ENCODE data around the gene RHOT2. TPM values are rescaled to one million over a fixed set of nuclear protein-coding genes. Genes with fewer than 3 reads are reported as not detected.

Gene RHOT2
- total and polyA plus RNA-seq, 2 experiments from 2014 or later = 129 to 163 TPM

DNA sequence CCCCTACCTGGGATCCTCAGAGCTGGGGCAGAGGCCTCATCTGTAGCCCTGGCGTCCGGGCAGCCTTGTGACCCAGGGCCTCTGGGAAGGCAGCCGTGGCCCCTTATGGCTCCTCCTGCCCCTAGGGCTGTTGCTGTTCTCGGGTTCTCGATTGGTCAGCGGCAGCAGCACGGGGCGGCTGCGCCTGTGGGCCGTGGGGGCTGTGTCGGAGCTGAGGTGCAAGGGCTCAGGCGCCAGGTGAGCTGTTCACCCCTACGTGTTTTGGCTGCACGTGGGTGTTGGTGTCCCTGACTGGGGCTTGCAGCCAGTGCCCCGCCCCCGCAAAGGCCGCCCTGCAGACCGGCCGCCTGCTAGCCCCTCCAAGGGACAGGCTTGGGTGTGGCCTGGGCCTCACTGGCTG lies 5.8 kb upstream of the RHOT2 start:
- H3K36me3 ChIP-seq (ENCODE audit: insufficient read depth) = no peaks in the 10 kb centered on the region
- TF ChIP-seq NANOG (IDR thresholded peaks at IDR 0.05; ENCODE audit: borderline replicate concordance) (no peak), STAT1 (IDR thresholded peaks at IDR 0.05; ENCODE audit: unreplicated experiment) (no peak), CREB1 (CRISPR knock-in tag; IDR thresholded peaks at IDR 0.05; ENCODE audit: low read depth) (no peak), ZNF331 (CRISPR knock-in tag; IDR thresholded peaks at IDR 0.05; ENCODE audit: low read depth) (no peak), POLR2AphosphoS5 (IDR thresholded peaks at IDR 0.05; ENCODE audit: low read depth) (no peak), EZH2phosphoT487 (IDR thresholded peaks at IDR 0.05; ENCODE audit: unreplicated experiment) (no peak), ZNF114 (CRISPR knock-in tag; IDR thresholded peaks at IDR 0.05) (no peak), EZH2 (IDR thresholded peaks at IDR 0.05; ENCODE audit: low read depth, unreplicated experiment) (no peak), JUNB (IDR thresholded peaks at IDR 0.05; ENCODE audit: unreplicated experiment) (no peak)
- TF ChIP-seq, protein P1, sequence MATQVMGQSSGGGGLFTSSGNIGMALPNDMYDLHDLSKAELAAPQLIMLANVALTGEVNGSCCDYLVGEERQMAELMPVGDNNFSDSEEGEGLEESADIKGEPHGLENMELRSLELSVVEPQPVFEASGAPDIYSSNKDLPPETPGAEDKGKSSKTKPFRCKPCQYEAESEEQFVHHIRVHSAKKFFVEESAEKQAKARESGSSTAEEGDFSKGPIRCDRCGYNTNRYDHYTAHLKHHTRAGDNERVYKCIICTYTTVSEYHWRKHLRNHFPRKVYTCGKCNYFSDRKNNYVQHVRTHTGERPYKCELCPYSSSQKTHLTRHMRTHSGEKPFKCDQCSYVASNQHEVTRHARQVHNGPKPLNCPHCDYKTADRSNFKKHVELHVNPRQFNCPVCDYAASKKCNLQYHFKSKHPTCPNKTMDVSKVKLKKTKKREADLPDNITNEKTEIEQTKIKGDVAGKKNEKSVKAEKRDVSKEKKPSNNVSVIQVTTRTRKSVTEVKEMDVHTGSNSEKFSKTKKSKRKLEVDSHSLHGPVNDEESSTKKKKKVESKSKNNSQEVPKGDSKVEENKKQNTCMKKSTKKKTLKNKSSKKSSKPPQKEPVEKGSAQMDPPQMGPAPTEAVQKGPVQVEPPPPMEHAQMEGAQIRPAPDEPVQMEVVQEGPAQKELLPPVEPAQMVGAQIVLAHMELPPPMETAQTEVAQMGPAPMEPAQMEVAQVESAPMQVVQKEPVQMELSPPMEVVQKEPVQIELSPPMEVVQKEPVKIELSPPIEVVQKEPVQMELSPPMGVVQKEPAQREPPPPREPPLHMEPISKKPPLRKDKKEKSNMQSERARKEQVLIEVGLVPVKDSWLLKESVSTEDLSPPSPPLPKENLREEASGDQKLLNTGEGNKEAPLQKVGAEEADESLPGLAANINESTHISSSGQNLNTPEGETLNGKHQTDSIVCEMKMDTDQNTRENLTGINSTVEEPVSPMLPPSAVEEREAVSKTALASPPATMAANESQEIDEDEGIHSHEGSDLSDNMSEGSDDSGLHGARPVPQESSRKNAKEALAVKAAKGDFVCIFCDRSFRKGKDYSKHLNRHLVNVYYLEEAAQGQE (IDR thresholded peaks at IDR 0.05; ENCODE audit: unreplicated experiment) = no peak
- TF ChIP-seq, protein P2, sequence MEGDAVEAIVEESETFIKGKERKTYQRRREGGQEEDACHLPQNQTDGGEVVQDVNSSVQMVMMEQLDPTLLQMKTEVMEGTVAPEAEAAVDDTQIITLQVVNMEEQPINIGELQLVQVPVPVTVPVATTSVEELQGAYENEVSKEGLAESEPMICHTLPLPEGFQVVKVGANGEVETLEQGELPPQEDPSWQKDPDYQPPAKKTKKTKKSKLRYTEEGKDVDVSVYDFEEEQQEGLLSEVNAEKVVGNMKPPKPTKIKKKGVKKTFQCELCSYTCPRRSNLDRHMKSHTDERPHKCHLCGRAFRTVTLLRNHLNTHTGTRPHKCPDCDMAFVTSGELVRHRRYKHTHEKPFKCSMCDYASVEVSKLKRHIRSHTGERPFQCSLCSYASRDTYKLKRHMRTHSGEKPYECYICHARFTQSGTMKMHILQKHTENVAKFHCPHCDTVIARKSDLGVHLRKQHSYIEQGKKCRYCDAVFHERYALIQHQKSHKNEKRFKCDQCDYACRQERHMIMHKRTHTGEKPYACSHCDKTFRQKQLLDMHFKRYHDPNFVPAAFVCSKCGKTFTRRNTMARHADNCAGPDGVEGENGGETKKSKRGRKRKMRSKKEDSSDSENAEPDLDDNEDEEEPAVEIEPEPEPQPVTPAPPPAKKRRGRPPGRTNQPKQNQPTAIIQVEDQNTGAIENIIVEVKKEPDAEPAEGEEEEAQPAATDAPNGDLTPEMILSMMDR (conservative IDR thresholded peaks at IDR 0.05; ENCODE audit: low read depth in 2 of 2) = no peak
- TF ChIP-seq, protein P3, sequence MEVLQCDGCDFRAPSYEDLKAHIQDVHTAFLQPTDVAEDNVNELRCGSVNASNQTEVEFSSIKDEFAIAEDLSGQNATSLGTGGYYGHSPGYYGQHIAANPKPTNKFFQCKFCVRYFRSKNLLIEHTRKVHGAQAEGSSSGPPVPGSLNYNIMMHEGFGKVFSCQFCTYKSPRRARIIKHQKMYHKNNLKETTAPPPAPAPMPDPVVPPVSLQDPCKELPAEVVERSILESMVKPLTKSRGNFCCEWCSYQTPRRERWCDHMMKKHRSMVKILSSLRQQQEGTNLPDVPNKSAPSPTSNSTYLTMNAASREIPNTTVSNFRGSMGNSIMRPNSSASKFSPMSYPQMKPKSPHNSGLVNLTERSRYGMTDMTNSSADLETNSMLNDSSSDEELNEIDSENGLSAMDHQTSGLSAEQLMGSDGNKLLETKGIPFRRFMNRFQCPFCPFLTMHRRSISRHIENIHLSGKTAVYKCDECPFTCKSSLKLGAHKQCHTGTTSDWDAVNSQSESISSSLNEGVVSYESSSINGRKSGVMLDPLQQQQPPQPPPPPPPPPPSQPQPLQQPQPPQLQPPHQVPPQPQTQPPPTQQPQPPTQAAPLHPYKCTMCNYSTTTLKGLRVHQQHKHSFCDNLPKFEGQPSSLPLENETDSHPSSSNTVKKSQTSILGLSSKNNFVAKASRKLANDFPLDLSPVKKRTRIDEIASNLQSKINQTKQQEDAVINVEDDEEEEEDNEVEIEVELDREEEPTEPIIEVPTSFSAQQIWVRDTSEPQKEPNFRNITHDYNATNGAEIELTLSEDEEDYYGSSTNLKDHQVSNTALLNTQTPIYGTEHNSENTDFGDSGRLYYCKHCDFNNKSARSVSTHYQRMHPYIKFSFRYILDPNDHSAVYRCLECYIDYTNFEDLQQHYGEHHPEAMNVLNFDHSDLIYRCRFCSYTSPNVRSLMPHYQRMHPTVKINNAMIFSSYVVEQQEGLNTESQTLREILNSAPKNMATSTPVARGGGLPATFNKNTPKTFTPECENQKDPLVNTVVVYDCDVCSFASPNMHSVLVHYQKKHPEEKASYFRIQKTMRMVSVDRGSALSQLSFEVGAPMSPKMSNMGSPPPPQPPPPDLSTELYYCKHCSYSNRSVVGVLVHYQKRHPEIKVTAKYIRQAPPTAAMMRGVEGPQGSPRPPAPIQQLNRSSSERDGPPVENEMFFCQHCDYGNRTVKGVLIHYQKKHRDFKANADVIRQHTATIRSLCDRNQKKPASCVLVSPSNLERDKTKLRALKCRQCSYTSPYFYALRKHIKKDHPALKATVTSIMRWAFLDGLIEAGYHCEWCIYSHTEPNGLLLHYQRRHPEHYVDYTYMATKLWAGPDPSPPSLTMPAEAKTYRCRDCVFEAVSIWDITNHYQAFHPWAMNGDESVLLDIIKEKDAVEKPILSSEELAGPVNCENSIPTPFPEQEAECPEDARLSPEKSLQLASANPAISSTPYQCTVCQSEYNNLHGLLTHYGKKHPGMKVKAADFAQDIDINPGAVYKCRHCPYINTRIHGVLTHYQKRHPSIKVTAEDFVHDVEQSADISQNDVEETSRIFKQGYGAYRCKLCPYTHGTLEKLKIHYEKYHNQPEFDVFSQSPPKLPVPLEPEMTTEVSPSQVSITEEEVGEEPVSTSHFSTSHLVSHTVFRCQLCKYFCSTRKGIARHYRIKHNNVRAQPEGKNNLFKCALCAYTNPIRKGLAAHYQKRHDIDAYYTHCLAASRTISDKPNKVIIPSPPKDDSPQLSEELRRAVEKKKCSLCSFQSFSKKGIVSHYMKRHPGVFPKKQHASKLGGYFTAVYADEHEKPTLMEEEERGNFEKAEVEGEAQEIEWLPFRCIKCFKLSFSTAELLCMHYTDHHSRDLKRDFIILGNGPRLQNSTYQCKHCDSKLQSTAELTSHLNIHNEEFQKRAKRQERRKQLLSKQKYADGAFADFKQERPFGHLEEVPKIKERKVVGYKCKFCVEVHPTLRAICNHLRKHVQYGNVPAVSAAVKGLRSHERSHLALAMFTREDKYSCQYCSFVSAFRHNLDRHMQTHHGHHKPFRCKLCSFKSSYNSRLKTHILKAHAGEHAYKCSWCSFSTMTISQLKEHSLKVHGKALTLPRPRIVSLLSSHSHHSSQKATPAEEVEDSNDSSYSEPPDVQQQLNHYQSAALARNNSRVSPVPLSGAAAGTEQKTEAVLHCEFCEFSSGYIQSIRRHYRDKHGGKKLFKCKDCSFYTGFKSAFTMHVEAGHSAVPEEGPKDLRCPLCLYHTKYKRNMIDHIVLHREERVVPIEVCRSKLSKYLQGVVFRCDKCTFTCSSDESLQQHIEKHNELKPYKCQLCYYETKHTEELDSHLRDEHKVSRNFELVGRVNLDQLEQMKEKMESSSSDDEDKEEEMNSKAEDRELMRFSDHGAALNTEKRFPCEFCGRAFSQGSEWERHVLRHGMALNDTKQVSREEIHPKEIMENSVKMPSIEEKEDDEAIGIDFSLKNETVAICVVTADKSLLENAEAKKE (CRISPR knock-in tag; IDR thresholded peaks at IDR 0.05) = no peak
- TF ChIP-seq, protein P4, sequence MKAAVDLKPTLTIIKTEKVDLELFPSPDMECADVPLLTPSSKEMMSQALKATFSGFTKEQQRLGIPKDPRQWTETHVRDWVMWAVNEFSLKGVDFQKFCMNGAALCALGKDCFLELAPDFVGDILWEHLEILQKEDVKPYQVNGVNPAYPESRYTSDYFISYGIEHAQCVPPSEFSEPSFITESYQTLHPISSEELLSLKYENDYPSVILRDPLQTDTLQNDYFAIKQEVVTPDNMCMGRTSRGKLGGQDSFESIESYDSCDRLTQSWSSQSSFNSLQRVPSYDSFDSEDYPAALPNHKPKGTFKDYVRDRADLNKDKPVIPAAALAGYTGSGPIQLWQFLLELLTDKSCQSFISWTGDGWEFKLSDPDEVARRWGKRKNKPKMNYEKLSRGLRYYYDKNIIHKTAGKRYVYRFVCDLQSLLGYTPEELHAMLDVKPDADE (IDR thresholded peaks at IDR 0.05) = no peak
- no peaks in the 10 kb centered on the region for H3K4me1 Mint-ChIP-seq

More for the DNA sequence above, 5.8 kb upstream of the RHOT2 start:
- Mint-ChIP-seq H3K27ac (no peak overlapping the region), H3K9me3 (no peaks in the 10 kb centered on the region), H3K27me3 (ENCODE audit: insufficient read depth, low read depth, poor library complexity) (peaks cover 4% of the 10 kb centered on the region), H3K36me3 (ENCODE audit: low read depth) (peaks cover 8% of the 10 kb centered on the region; the same call in 1 of the 3 replicates), H3K4me3 (no peak overlapping the region)
- ATAC-seq = no peak
- H3K4me1 ChIP-seq (ENCODE audit: insufficient read depth) = no peaks in the 10 kb centered on the region
- no peaks in the 10 kb centered on the region for H4K20me1 ChIP-seq (replicated peaks; ENCODE audit: insufficient read depth)
- H3F3A ChIP-seq (replicated peaks; ENCODE audit: low read depth) = no peaks in the 10 kb centered on the region
- H3K9me2 ChIP-seq (ENCODE audit: insufficient read depth) = no peaks in the 10 kb centered on the region
- H2AFZ ChIP-seq = no peak overlapping the region
- H3K4me3 ChIP-seq = no peak overlapping the region
- no peaks in the 10 kb centered on the region for H3K27me3 ChIP-seq (ENCODE audit: insufficient read depth)
- H3K79me2 ChIP-seq (replicated peaks; ENCODE audit: insufficient read depth) = no peaks in the 10 kb centered on the region
- DNase-seq (ENCODE audit: low spot score) = no peak
- H3K27ac ChIP-seq (ENCODE audit: low read depth) = no peak overlapping the region
- no peak overlapping the region for H3K4me2 ChIP-seq
